ENCODE data around the gene MAPKAP1. TPM values are rescaled to one million over a fixed set of nuclear protein-coding genes. Genes with fewer than 3 reads are reported as not detected.
A peak's percentile ranks its signal among the peaks of the same experiment; 100 is the strongest.

MAPKAP1 gene
- total RNA-seq, 2 donors from 2014 or later: 83.7 to 91.8 TPM

DNA sequence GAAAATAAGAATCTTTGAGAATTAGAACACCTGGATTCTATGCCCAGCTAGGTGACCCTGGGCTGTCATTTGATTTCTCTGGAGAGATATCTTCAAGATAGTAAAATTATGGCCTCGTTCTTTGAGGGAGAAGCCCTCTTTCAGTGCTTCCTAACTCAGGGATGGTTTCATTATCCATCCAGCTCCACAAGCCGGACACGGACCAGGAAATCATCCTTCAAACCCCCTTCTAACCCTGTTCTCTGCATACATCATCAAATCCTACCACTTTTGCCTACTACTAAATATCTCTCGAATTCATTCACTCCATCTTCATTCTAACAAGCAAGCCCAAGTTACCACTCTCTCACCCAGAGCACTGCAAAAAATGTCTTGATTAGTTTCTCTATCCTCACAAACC, 57.2 kb downstream of the MAPKAP1 start:
- no peak overlapping the region for H3K4me3 ChIP-seq
- ATAC-seq: no peak
- H3K36me3 ChIP-seq (replicated peaks in 1 of 2; ENCODE audit: insufficient read depth in 1 of 2, low read depth in 2 of 2): no peaks in the 10 kb centered on the region
- no peaks in the 10 kb centered on the region for H3K27me3 ChIP-seq
- peak overlapping the region in 1 of 4 donors; percentile 65 for H3K27ac ChIP-seq
- DNase-seq: no peak
- WGBS, 2 donors: 72 to 78% methylated on average over 4 of the region's 4 CpGs
- intact Hi-C loops (cut with DNase I): no loop called here
- H3K9me3 ChIP-seq: no peaks in the 10 kb centered on the region
- TF ChIP-seq POLR2A (IDR thresholded peaks at IDR 0.05): no peak
- TF ChIP-seq, protein P1, sequence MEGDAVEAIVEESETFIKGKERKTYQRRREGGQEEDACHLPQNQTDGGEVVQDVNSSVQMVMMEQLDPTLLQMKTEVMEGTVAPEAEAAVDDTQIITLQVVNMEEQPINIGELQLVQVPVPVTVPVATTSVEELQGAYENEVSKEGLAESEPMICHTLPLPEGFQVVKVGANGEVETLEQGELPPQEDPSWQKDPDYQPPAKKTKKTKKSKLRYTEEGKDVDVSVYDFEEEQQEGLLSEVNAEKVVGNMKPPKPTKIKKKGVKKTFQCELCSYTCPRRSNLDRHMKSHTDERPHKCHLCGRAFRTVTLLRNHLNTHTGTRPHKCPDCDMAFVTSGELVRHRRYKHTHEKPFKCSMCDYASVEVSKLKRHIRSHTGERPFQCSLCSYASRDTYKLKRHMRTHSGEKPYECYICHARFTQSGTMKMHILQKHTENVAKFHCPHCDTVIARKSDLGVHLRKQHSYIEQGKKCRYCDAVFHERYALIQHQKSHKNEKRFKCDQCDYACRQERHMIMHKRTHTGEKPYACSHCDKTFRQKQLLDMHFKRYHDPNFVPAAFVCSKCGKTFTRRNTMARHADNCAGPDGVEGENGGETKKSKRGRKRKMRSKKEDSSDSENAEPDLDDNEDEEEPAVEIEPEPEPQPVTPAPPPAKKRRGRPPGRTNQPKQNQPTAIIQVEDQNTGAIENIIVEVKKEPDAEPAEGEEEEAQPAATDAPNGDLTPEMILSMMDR (IDR thresholded peaks at IDR 0.05): no peak
- peaks cover 10% of the 10 kb centered on the region for H3K4me1 ChIP-seq

- Histone ChIP-seq H3K4me1 (peaks cover 10% of the 10 kb centered on the region), H3K36me3 (replicated peaks in 1 of 2; ENCODE audit: insufficient read depth in 1 of 2, low read depth in 2 of 2) (no peaks in the 10 kb centered on the region), H3K27ac (peak overlapping the region in 1 of 4 donors; percentile 65), H3K9me3 (no peaks in the 10 kb centered on the region), H3K4me3 (no peak overlapping the region), H3K27me3 (no peaks in the 10 kb centered on the region)
- DNase-seq (peak in 1 of 4 donors; percentile 46), ATAC-seq (no peak)
- WGBS, 2 donors: 52 to 72% methylated on average over 6 of the region's 6 CpGs
- intact Hi-C loops (cut with DNase I): no loop called here
- TF ChIP-seq, protein P1 (IDR thresholded peaks at IDR 0.05): no peak
- TF ChIP-seq POLR2A (IDR thresholded peaks at IDR 0.05): no peak
Observed at GRCh38 chr9:125649315-125649714, 57.7 kb downstream of the MAPKAP1 start.

GRCh38 chr9:125648294-125648693, 58.7 kb downstream of the MAPKAP1 start:
- no peak for TF ChIP-seq POLR2A (IDR thresholded peaks at IDR 0.05)
- TF ChIP-seq, protein P1 (IDR thresholded peaks at IDR 0.05): no peak
- 76 to 89% methylated on average over 1 of the region's 1 CpG for WGBS, 2 donors

DNA sequence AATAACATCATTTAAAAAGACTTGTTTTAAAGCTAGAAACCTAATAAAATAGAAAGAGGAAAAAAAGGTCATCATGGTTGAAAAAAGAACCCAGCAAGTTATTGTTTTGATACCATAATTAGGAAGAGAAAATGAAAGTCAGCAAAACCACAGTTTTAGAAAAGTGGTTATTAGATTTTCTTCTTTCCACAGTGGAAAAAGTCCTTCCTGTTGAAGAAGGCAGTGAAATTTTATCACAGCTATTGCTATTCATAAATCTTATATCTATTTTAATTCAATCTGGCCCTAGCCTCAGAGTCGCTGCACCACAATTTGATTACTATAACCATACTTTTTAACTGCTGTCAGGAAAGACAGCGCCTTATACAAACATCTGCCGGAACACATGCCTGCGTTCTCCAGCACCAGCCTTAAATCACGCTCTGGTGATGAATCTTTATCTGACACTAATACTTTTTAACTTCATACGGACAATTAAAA, 60.3 kb downstream of the MAPKAP1 start:
- TF ChIP-seq POLR2A (IDR thresholded peaks at IDR 0.05): no peak
- TF ChIP-seq, protein P1 (IDR thresholded peaks at IDR 0.05): no peak
- WGBS, 2 donors: 60 to 87% methylated on average over 6 of the region's 6 CpGs
- Histone ChIP-seq H3K4me3 (no peak overlapping the region), H3K27me3 (no peaks in the 10 kb centered on the region), H3K36me3 (replicated peaks in 1 of 2; ENCODE audit: insufficient read depth in 1 of 2, low read depth in 2 of 2) (no peaks in the 10 kb centered on the region), H3K4me1 (peaks cover 10% of the 10 kb centered on the region), H3K9me3 (no peaks in the 10 kb centered on the region), H3K27ac (peak overlapping the region in 1 of 4 donors; percentile 40)
- intact Hi-C loops (cut with DNase I): no loop called here
- DNase-seq (no peak), ATAC-seq (no peak)

More at GRCh38 chr9:125648294-125648693, 58.7 kb downstream of the MAPKAP1 start:
- Histone ChIP-seq H3K36me3 (replicated peaks in 1 of 2; ENCODE audit: insufficient read depth in 1 of 2, low read depth in 2 of 2) (no peaks in the 10 kb centered on the region), H3K4me1 (peaks cover 10% of the 10 kb centered on the region), H3K27me3 (no peaks in the 10 kb centered on the region), H3K4me3 (no peak overlapping the region), H3K27ac (no peak overlapping the region), H3K9me3 (no peaks in the 10 kb centered on the region)
- DNase-seq (no peak), ATAC-seq (no peak)
- intact Hi-C loops (cut with DNase I): no loop called here

DNA sequence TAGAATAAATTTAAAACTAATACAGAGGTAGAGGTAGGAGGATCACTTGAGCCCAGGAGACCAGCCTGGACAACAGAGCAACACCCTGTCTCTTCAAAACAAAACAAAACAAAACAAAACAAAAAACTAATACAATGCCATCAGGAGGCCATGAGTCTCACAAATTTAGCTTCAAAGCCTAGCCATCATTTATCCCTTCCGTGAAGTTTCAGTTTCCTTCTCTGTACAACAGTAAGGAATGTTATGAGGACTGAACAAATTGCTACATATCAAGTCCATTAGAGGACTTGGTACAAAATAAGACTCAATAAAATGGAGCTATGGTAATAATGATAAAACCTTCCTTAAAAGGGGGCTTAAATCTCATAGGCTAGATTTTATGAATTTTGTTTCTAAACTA, 60.8 kb downstream of the MAPKAP1 start:
- intact Hi-C loops (cut with DNase I): no loop called here
- WGBS, 2 donors: 47 to 83% methylated on average over 1 of the region's 1 CpG
- Histone ChIP-seq H3K27ac (peak overlapping the region in 1 of 4 donors; percentile 40), H3K27me3 (no peaks in the 10 kb centered on the region), H3K9me3 (no peaks in the 10 kb centered on the region), H3K4me3 (no peak overlapping the region), H3K36me3 (replicated peaks in 1 of 2; ENCODE audit: insufficient read depth in 1 of 2, low read depth in 2 of 2) (no peaks in the 10 kb centered on the region), H3K4me1 (peaks cover 10% of the 10 kb centered on the region)
- ATAC-seq (no peak), DNase-seq (no peak)
- TF ChIP-seq POLR2A (IDR thresholded peaks at IDR 0.05): no peak
- TF ChIP-seq, protein P1 (IDR thresholded peaks at IDR 0.05): no peak
